Mesodermal cell (in vitro differentiated cells): Measurements from ENCODE around the gene ZNF750.

ENCODE experiments used
- H3K27ac ChIP-seq: 2 replicates; pipeline ENCODE4 v1.7.0; 2013; ENCODE audit warnings: mild to moderate bottlenecking, low read depth, low read length, moderate library complexity; ENCODE audit not compliant: severe bottlenecking
- H3K36me3 ChIP-seq: 2 replicates; pipeline ENCODE4 v1.7.1; 2013; ENCODE audit warnings: mild to moderate bottlenecking, low read length, moderate library complexity; ENCODE audit not compliant: control insufficient read depth, insufficient read depth
- H3K4me1 ChIP-seq: one replicate; pipeline ENCODE4 v1.7.1; 2013; ENCODE audit warnings: mild to moderate bottlenecking, low read length; ENCODE audit not compliant: insufficient read depth, control insufficient read depth, poor library complexity, severe bottlenecking
- H3K4me3 ChIP-seq: 2 replicates; pipeline ENCODE4 v1.7.0; 2013; ENCODE audit warnings: low read length, control low read depth, mild to moderate bottlenecking; ENCODE audit not compliant: insufficient read depth, poor library complexity, severe bottlenecking; ENCODE audit errors: extremely low read depth
- H3K9me3 ChIP-seq: 2 replicates; pipeline ENCODE4 v1.7.1; 2013; ENCODE audit warnings: mild to moderate bottlenecking, low read length, moderate library complexity; ENCODE audit not compliant: control insufficient read depth
- WGBS, 2 experiments: methylation state at CpG; one replicate each; pipeline ENCODE4 v1.1.5; 2013; ENCODE audit warnings: missing lambda C conversion rate in 2 of 2; ENCODE audit not compliant: insufficient coverage in 2 of 2; 5-methylcytosine and 5-hydroxymethylcytosine counted together

ZNF750 gene

DNA sequence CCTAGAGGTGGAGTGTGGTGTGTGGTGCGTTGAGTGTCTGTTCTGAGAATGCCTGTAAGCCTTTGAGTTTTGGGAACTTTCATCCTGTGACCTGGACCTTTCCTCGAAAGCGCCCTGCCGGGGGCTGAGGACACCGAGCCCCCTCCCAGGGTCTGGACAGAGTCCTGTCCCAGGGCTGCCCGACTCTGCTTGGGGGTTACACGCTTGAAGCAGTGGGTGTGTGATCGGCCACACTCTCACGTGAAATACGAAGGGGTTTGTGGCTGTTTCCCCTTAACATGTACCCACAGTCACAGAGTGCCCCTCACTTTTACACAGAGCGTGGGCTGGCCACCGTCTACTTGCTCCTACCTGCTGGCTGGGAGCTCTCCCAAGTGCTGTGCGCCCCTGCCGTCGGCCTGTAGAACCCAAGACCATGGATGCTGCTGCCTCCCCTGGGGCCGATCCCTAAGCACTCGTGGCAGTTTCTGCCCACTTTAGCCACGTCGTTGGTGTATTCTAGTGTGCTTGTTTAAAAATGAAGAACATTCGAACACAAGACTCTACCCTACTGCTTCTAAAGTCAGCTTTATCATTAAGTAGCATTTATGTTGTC lies 6.8 kb downstream of the ZNF750 start:
- WGBS, 2 experiments, result 94% methylated on average over 13 to 17 of the region's 20 CpGs
- Histone ChIP-seq H3K9me3 (no peaks in the 10 kb centered on the region), H3K4me1 (peaks cover 5% of the 10 kb centered on the region), H3K4me3 (no peak overlapping the region), H3K27ac (no peak overlapping the region), H3K36me3 (peaks cover 34% of the 10 kb centered on the region)

DNA sequence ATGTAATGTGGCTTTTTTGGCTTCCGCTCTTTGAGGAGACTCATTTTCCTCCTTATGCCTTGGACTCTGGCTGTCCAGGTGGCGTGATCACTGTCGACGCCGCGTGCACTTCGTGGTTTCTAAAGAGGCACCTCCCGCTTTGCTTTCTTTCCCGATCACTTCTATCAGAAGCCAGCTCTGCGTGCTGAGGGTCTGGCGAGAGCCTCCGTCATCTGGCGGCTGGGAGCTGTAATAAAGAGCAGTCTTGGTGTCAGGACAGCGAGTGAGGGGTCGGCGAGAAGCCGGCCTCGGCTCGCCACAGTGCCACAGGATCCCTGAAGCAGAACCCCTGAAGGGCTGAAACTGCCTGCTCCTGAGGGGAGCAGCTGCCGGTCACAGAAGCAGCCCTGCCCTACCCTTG lies 7.4 kb downstream of the ZNF750 start:
- H3K4me1 ChIP-seq, result peaks cover 5% of the 10 kb centered on the region
- peaks cover 35% of the 10 kb centered on the region for H3K36me3 ChIP-seq
- H3K9me3 ChIP-seq, result no peaks in the 10 kb centered on the region
- 88 to 90% methylated on average over 19 to 20 of the region's 20 CpGs for WGBS, 2 experiments
- no peak overlapping the region for H3K27ac ChIP-seq
- H3K4me3 ChIP-seq, result no peak overlapping the region

DNA sequence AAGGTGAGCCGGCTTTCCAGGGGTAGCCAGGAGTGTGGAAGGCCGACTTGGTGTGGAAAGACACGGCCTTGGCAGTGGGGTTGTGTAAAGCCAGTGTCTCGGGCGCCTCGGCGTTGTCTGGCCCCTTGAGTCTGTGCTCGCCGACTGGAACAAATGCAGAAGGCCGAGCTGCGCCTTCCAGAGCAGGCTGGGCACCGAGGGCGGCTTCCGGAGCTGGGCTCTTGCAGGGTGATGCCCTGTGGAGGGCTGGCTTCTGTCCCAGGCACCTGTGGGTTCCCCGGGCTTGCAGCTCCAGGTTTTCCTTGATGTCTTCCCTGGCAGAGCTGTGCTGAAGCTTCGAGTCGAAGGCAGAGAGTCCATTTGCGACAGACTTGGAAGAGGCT lies 8.0 kb downstream of the ZNF750 start:
- H3K36me3 ChIP-seq, result peaks cover 39% of the 10 kb centered on the region
- 92 to 96% methylated on average over 16 to 17 of the region's 18 CpGs for WGBS, 2 experiments
- no peaks in the 10 kb centered on the region for H3K9me3 ChIP-seq
- no peak overlapping the region for H3K27ac ChIP-seq
- no peak overlapping the region for H3K4me3 ChIP-seq
- H3K4me1 ChIP-seq, result peaks cover 5% of the 10 kb centered on the region

DNA sequence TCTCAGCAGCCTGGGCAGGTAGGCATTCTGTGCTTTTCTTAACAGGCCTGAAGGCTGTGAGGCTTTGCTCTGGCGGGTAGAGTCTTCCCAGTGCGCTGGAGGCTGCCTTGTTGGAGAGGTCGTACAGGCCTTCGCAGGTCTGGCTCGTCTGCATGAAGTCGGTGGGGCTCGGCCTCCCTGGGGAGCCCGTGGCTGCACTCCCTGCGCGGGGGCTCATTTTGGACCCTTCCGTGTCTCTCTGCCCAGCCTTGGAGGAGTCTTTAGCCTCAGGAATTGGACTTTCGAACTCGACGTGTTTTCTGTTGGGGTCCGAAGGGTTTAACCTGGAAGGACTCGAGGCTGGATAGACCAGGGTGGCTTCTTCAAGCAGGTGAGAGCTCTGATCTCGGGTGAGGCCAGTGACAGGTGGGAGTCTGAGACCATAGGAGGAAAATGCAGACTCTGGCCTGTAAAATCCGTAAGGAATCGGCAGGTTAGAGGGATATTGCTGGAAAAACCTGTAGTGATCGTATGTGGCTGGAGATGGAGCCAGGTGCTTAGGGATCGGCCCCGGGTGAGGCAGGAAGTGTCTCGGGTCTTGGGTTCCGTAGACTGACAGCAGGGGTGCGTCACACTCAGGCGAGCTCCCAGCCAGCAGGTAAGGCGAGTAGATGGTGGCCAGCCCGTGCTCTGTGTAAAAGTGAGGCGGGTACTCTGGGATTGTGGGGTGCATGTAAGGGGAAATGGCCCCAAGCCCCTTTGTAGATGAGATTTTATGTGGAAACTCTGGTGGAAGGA lies 8.6 kb downstream of the ZNF750 start:
- peaks cover 39% of the 10 kb centered on the region for H3K36me3 ChIP-seq
- H3K4me3 ChIP-seq, result no peak overlapping the region
- H3K4me1 ChIP-seq, result peaks cover 3% of the 10 kb centered on the region
- WGBS, 2 experiments, result 90 to 92% methylated on average over 29 of the region's 29 CpGs
- no peak overlapping the region for H3K27ac ChIP-seq
- no peaks in the 10 kb centered on the region for H3K9me3 ChIP-seq

DNA sequence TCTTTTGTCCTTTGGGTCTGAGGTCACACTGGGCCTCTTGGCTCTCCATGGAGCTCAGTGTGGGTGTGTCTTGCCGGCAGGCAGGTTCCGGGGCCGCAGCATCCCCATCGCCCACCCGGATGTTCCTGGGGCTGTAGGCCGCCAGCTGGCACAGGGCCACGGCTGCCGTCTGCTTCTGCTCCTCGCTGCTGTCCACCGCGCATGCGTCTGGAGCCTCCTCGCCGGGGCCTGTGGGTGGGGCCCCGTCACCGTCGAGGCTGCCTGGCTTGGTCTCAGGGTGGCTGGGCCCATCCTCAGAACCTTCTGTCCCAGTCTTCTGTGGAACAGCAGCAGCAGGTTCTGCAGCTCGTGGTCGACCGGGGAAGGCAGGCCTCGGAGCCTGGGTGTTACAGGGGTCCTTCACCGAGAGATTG lies 9.6 kb downstream of the ZNF750 start:
- H3K27ac ChIP-seq, result no peak overlapping the region
- peaks cover 39% of the 10 kb centered on the region for H3K36me3 ChIP-seq
- 93 to 98% methylated on average over 18 to 22 of the region's 22 CpGs for WGBS, 2 experiments
- no peaks in the 10 kb centered on the region for H3K4me1 ChIP-seq
- no peaks in the 10 kb centered on the region for H3K9me3 ChIP-seq
- no peak overlapping the region for H3K4me3 ChIP-seq

DNA sequence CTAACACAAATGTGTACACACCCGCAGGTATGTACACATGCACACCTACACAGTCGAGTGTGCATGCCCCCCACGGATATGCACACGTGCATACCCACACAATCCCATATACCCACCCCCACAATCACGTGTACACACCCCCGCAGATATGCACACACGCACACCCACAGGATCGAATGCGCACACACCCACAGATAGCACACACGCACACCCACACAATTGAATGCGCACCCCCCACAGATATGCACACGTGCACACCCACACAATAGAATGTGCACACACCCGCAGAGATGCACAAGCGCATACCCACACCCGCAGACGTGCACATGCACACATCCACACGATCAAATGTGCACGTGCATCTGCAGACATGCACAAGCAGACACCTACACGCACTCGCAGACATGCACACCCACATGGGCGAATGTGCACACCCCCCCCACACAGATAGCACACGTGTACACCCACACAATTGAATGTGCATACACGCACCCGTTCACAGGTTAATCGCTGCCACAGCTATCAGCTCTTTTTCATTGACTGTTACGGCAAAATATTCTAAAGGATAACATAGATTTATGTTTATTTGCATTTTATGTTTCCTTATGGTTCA lies 10.8 kb downstream of the ZNF750 start:
- 91 to 93% methylated on average over 14 to 20 of the region's 26 CpGs for WGBS, 2 experiments
- Histone ChIP-seq H3K36me3 (peaks cover 39% of the 10 kb centered on the region), H3K4me3 (no peak overlapping the region), H3K4me1 (no peaks in the 10 kb centered on the region), H3K9me3 (no peaks in the 10 kb centered on the region), H3K27ac (no peak overlapping the region)

DNA sequence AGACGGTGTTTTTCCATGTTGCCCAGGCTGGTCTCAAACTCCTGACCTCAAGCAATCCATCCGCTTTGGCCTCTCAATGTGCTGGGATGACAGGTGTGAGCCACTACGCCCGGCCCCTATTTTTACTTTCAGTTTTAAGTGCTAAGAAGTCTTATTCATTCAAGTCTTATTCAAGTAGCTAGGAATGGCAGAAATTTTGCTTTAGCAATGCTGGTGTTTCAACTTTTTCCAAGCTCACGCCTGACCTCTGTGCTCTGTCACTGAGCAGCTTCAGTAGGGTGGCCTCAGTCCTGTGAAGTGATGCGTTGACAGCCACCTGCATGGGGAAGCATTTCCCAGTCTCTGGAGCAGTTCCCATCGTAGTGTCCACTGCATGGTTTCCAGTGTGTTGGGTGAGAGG lies 12.9 kb downstream of the ZNF750 start:
- H3K9me3 ChIP-seq, result no peaks in the 10 kb centered on the region
- 97 to 98% methylated on average over 7 of the region's 7 CpGs for WGBS, 2 experiments
- H3K27ac ChIP-seq, result no peak overlapping the region
- H3K4me1 ChIP-seq, result no peaks in the 10 kb centered on the region
- no peak overlapping the region for H3K4me3 ChIP-seq
- peaks cover 42% of the 10 kb centered on the region for H3K36me3 ChIP-seq

DNA sequence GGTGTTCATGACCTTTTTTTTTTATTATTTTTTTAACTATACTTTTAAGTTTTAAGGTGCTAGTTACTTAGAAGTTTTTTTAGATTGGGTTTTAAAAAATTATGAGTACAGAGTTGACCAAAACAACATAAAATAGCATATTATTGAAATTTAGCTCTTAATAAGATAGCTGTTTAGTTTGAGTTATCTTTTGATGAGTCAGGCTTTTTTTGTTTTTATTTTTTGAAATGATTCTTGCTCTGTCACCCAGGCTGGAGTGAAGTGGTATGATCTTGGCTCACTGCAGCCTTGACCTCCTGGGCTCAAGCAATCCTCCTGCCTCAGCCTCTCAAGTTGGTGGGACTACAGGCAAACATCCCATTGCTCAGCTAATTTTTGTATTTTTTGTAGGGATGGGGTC lies 13.6 kb downstream of the ZNF750 start:
- no peaks in the 10 kb centered on the region for H3K9me3 ChIP-seq
- H3K27ac ChIP-seq, result no peak overlapping the region
- H3K4me1 ChIP-seq, result no peaks in the 10 kb centered on the region
- H3K36me3 ChIP-seq, result peaks cover 46% of the 10 kb centered on the region
- H3K4me3 ChIP-seq, result no peak overlapping the region

DNA sequence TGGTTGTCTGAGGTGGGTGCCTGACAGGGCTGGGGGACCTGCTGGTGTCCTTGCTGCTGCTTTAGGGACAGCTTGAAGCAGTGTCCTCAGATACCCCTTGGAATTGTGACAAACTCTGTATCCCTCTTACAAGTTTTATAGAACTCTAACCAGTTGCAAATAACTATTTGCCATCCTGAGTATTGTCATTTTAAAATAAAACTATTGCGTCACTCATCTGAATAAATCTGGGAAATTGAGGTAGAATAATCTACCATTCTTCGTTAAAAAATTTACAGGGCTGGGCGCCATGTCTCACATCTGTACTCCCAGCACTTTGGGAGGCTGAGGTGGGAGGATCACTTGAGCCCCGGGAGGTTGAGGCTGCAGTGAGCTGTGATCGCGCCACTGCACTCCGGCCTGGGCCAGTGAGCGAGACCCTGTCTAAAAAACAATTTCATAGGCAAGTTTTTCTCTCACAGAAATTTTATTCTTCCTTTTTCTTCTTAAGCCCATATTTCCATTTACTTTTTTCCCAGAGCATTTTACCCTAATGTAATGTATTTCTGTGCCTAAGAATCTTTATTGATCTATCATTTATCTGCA lies 14.2 kb downstream of the ZNF750 start:
- Histone ChIP-seq H3K36me3 (peaks cover 45% of the 10 kb centered on the region), H3K4me3 (no peak overlapping the region), H3K27ac (no peak overlapping the region), H3K4me1 (no peaks in the 10 kb centered on the region), H3K9me3 (no peaks in the 10 kb centered on the region)
- 86 to 100% methylated on average over 6 to 7 of the region's 8 CpGs for WGBS, 2 experiments

DNA sequence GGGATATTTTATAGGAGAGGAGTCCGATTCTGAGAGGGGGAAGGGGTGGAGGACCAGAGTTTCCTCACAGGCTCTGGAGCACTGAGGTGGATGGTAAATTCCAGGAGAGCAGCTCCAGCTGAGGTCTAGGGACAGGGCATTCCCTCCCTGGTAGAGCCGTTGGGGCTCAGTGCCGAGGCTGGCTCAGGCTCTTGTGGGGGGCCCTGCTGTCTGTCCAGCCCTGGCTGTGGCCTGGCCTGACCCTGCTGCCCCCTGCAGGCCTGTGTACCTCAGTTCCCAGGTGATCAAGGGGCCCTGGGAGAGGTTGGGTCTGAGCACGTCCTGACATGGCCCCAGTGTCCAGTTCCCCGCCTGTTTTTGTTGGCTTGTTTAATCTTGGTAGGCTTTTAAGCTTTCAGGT lies 16.8 kb downstream of the ZNF750 start:
- Histone ChIP-seq H3K9me3 (peaks cover 11% of the 10 kb centered on the region), H3K36me3 (peaks cover 45% of the 10 kb centered on the region), H3K4me3 (no peak overlapping the region), H3K27ac (no peak overlapping the region), H3K4me1 (no peaks in the 10 kb centered on the region)
- 94 to 100% methylated on average over 4 to 5 of the region's 5 CpGs for WGBS, 2 experiments

DNA sequence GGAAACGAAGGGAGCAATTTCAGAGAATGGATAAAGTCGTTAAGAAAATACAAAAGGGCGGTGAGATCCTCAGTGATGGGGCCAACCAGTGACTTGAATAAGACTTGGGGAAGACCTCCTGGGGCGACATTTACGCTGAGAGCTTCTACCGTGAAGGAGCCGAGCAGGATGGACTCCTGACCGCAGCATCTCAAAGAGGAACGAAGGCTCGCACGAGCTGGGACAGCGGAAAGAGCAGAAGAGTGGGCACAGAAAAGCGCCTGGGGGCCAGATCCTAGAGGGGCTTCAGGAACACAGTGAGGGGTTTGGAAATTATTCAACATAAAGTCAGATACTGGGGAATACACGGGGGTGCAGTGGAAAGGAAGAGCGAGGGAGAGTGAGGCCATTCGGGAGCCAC lies 17.5 kb downstream of the ZNF750 start:
- H3K4me1 ChIP-seq, result no peaks in the 10 kb centered on the region
- peaks cover 11% of the 10 kb centered on the region for H3K9me3 ChIP-seq
- 92 to 95% methylated on average over 16 of the region's 16 CpGs for WGBS, 2 experiments
- H3K4me3 ChIP-seq, result no peak overlapping the region
- peaks cover 44% of the 10 kb centered on the region for H3K36me3 ChIP-seq
- H3K27ac ChIP-seq, result no peak overlapping the region
